ENCODE measurements around the gene PDXDC1. TPM values are rescaled to one million over a fixed set of nuclear protein-coding genes. Genes with fewer than 3 reads are reported as not detected.
"Not testable (repeated sequence)": the region's sequence is repeated elsewhere in the genome, so short reads cannot be mapped to it uniquely, and the experiment has no call there.

PDXDC1 gene
- total RNA-seq, 2 donors from 2014 or later, result 68.9 to 70.2 TPM

- H3K9me3 Mint-ChIP-seq; H3K27ac Mint-ChIP-seq; H3K4me3 Mint-ChIP-seq; H3K4me1 Mint-ChIP-seq (ENCODE audit: low read depth in 2 of 2); H3K36me3 Mint-ChIP-seq; ATAC-seq; DNase-seq (ENCODE audit: low spot score); H3K27me3 Mint-ChIP-seq: not testable (repeated sequence)
Measured at GRCh38 chr16:15015671-15016070, 40.8 kb downstream of the PDXDC1 start.

GRCh38 chr16:15016354-15016753 lies 41.5 kb downstream of the PDXDC1 start:
- not testable (repeated sequence) for DNase-seq (ENCODE audit: low spot score); H3K27ac Mint-ChIP-seq; H3K9me3 Mint-ChIP-seq; H3K36me3 Mint-ChIP-seq; H3K27me3 Mint-ChIP-seq; H3K4me1 Mint-ChIP-seq (ENCODE audit: low read depth in 2 of 2); H3K4me3 Mint-ChIP-seq; ATAC-seq

GRCh38 chr16:15016951-15017580 lies 42.2 kb downstream of the PDXDC1 start:
- not testable (repeated sequence) for H3K27me3 Mint-ChIP-seq; ATAC-seq; H3K4me1 Mint-ChIP-seq (ENCODE audit: low read depth in 2 of 2); H3K4me3 Mint-ChIP-seq; H3K27ac Mint-ChIP-seq; H3K9me3 Mint-ChIP-seq; DNase-seq (ENCODE audit: low spot score); H3K36me3 Mint-ChIP-seq

GRCh38 chr16:15021429-15021828 lies 46.6 kb downstream of the PDXDC1 start:
- not testable (repeated sequence) for H3K4me1 Mint-ChIP-seq (ENCODE audit: low read depth in 2 of 2); DNase-seq (ENCODE audit: low spot score); H3K27ac Mint-ChIP-seq; H3K9me3 Mint-ChIP-seq; ATAC-seq; H3K27me3 Mint-ChIP-seq; H3K4me3 Mint-ChIP-seq
- peaks cover 15% of the 10 kb centered on the region for H3K36me3 Mint-ChIP-seq

- not testable (repeated sequence) for H3K4me3 Mint-ChIP-seq; H3K27me3 Mint-ChIP-seq; H3K27ac Mint-ChIP-seq; H3K4me1 Mint-ChIP-seq (ENCODE audit: low read depth in 2 of 2); DNase-seq (ENCODE audit: low spot score); H3K9me3 Mint-ChIP-seq
- H3K36me3 Mint-ChIP-seq, result peaks cover 15% of the 10 kb centered on the region
- ATAC-seq, result peak; percentile 48 to 84
Measured at GRCh38 chr16:15022194-15022593, 47.4 kb downstream of the PDXDC1 start.

GRCh38 chr16:15023381-15024077 lies 48.7 kb downstream of the PDXDC1 start:
- Mint-ChIP-seq H3K4me1 (ENCODE audit: low read depth in 2 of 2) (peaks cover 4 to 11% of the 10 kb centered on the region in 2 donors), H3K27ac (peak overlapping the region in 1 of 2 donors; percentile 20), H3K36me3 (peaks cover 22% of the 10 kb centered on the region)
- not testable (repeated sequence) for H3K9me3 Mint-ChIP-seq; DNase-seq (ENCODE audit: low spot score); ATAC-seq; H3K4me3 Mint-ChIP-seq; H3K27me3 Mint-ChIP-seq

GRCh38 chr16:15024858-15025199 lies 50.0 kb downstream of the PDXDC1 start:
- ATAC-seq; H3K4me3 Mint-ChIP-seq; DNase-seq (ENCODE audit: low spot score); H3K27me3 Mint-ChIP-seq; H3K9me3 Mint-ChIP-seq: not testable (repeated sequence)
- H3K4me1 Mint-ChIP-seq (ENCODE audit: low read depth in 2 of 2), result peaks cover 0 to 11% of the 10 kb centered on the region in 2 donors
- H3K36me3 Mint-ChIP-seq, result peaks cover 14% of the 10 kb centered on the region
- H3K27ac Mint-ChIP-seq, result peak overlapping the region in 1 of 2 donors; percentile 41

- not testable (repeated sequence) for H3K4me3 Mint-ChIP-seq; ATAC-seq; H3K27me3 Mint-ChIP-seq; H3K9me3 Mint-ChIP-seq; DNase-seq (ENCODE audit: low spot score)
- peak overlapping the region in 1 of 2 donors; percentile 41 for H3K27ac Mint-ChIP-seq
- H3K36me3 Mint-ChIP-seq, result peaks cover 14% of the 10 kb centered on the region
- H3K4me1 Mint-ChIP-seq (ENCODE audit: low read depth in 2 of 2), result peaks cover 0 to 11% of the 10 kb centered on the region in 2 donors
Measured at GRCh38 chr16:15025234-15025951, 50.6 kb downstream of the PDXDC1 start.

GRCh38 chr16:15027051-15027450 lies 52.2 kb downstream of the PDXDC1 start:
- peaks cover 22% of the 10 kb centered on the region for H3K36me3 Mint-ChIP-seq

GRCh38 chr16:15027503-15028344 lies 52.9 kb downstream of the PDXDC1 start:
- H3K27ac Mint-ChIP-seq, result peak overlapping the region in 1 of 2 donors; percentile 38
- H3K4me3 Mint-ChIP-seq; H3K9me3 Mint-ChIP-seq; ATAC-seq; DNase-seq (ENCODE audit: low spot score); H3K27me3 Mint-ChIP-seq: not testable (repeated sequence)
- peaks cover 14 to 23% of the 10 kb centered on the region in 2 donors for H3K4me1 Mint-ChIP-seq (ENCODE audit: low read depth in 2 of 2)
- H3K36me3 Mint-ChIP-seq, result peaks cover 22% of the 10 kb centered on the region

More at GRCh38 chr16:15027051-15027450, 52.2 kb downstream of the PDXDC1 start:
- H3K4me3 Mint-ChIP-seq; ATAC-seq; DNase-seq (ENCODE audit: low spot score); H3K27ac Mint-ChIP-seq; H3K9me3 Mint-ChIP-seq; H3K27me3 Mint-ChIP-seq: not testable (repeated sequence)
- peaks cover 14 to 24% of the 10 kb centered on the region in 2 donors for H3K4me1 Mint-ChIP-seq (ENCODE audit: low read depth in 2 of 2)

- not testable (repeated sequence) for ATAC-seq; H3K27me3 Mint-ChIP-seq; H3K4me3 Mint-ChIP-seq; DNase-seq (ENCODE audit: low spot score); H3K9me3 Mint-ChIP-seq
- H3K4me1 Mint-ChIP-seq (ENCODE audit: low read depth in 2 of 2), result peaks cover 14 to 23% of the 10 kb centered on the region in 2 donors
- H3K27ac Mint-ChIP-seq, result peak overlapping the region in 1 of 2 donors; percentile 38
- H3K36me3 Mint-ChIP-seq, result peaks cover 22% of the 10 kb centered on the region
Measured at GRCh38 chr16:15028345-15028715, 53.5 kb downstream of the PDXDC1 start.

GRCh38 chr16:15028801-15029698 lies 54.2 kb downstream of the PDXDC1 start:
- not testable (repeated sequence) for H3K4me3 Mint-ChIP-seq; H3K9me3 Mint-ChIP-seq; H3K27ac Mint-ChIP-seq; H3K27me3 Mint-ChIP-seq; DNase-seq (ENCODE audit: low spot score)
- ATAC-seq, result peak in 1 of 2 donors; percentile 25
- Mint-ChIP-seq H3K4me1 (ENCODE audit: low read depth in 2 of 2) (peaks cover 14 to 23% of the 10 kb centered on the region in 2 donors), H3K36me3 (peaks cover 22% of the 10 kb centered on the region)

Data from natural killer cell treated with Interleukin-12 subunit alpha and Interleukin-12 subunit beta and Interleukin-15 and Interleukin-18, amount 100 ng/mL, for 72 hours (primary cell).